Mammary epithelial cell (primary cell): ENCODE results near the gene METTL25.

ENCODE experiments used
- EZH2 ChIP-seq: IDR thresholded peaks from 2 replicates; pipeline ENCODE4 v1.6.1; 2012; ENCODE audit warnings: low read length, inconsistent platforms, borderline replicate concordance
- TF ChIP-seq, protein P1 (sequence below), 2 donors: IDR thresholded peaks in 1 of 2; conservative IDR thresholded peaks in 1 of 2; 2 replicates each; pipeline ENCODE4 v1.5.1; 2011 to 2012; ENCODE audit warnings: inconsistent platforms in 2 of 2, low read length in 2 of 2, mild to moderate bottlenecking in 2 of 2, control low read depth in 1 of 2, low read depth in 1 of 2; ENCODE audit not compliant: insufficient read depth in 1 of 2; ENCODE audit errors: extremely low read depth in 1 of 2

DNA sequence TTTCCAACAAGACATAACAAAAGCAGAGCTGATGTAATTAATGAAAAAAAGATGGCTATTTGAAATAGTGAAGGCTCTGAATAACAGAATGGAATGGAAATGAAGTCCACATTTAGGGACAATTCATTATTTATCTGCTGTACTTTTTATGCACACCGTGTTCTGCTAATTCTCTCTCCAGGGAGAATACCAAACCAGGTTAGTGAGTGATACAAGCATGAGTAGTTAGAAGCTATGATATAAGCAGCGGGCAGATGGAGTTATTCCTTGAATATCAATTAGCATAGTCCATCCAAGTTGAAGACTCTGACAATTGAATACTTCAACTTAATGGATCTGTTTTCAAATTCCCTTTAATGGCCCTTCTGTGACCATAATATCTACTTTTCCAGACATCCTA, 166.3 kb downstream of the METTL25 start:
- TF ChIP-seq, protein P1, sequence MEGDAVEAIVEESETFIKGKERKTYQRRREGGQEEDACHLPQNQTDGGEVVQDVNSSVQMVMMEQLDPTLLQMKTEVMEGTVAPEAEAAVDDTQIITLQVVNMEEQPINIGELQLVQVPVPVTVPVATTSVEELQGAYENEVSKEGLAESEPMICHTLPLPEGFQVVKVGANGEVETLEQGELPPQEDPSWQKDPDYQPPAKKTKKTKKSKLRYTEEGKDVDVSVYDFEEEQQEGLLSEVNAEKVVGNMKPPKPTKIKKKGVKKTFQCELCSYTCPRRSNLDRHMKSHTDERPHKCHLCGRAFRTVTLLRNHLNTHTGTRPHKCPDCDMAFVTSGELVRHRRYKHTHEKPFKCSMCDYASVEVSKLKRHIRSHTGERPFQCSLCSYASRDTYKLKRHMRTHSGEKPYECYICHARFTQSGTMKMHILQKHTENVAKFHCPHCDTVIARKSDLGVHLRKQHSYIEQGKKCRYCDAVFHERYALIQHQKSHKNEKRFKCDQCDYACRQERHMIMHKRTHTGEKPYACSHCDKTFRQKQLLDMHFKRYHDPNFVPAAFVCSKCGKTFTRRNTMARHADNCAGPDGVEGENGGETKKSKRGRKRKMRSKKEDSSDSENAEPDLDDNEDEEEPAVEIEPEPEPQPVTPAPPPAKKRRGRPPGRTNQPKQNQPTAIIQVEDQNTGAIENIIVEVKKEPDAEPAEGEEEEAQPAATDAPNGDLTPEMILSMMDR (conservative IDR thresholded peaks at IDR 0.05 in 1 of 2, IDR thresholded peaks at IDR 0.05 in 1 of 2; ENCODE audit: extremely low read depth in 1 of 2, insufficient read depth in 1 of 2, low read depth in 1 of 2, low read length in 2 of 2) = no peak
- no peak for TF ChIP-seq EZH2
